ENCODE results near the gene MAPK13. TPM values are rescaled to one million over a fixed set of nuclear protein-coding genes. Genes with fewer than 3 reads are reported as not detected.

Gene MAPK13
- total and polyA plus RNA-seq, 2 donors (not counting 1 experiment from before 2014, with no cell fraction given) = 20.6 to 34.8 TPM

DNA sequence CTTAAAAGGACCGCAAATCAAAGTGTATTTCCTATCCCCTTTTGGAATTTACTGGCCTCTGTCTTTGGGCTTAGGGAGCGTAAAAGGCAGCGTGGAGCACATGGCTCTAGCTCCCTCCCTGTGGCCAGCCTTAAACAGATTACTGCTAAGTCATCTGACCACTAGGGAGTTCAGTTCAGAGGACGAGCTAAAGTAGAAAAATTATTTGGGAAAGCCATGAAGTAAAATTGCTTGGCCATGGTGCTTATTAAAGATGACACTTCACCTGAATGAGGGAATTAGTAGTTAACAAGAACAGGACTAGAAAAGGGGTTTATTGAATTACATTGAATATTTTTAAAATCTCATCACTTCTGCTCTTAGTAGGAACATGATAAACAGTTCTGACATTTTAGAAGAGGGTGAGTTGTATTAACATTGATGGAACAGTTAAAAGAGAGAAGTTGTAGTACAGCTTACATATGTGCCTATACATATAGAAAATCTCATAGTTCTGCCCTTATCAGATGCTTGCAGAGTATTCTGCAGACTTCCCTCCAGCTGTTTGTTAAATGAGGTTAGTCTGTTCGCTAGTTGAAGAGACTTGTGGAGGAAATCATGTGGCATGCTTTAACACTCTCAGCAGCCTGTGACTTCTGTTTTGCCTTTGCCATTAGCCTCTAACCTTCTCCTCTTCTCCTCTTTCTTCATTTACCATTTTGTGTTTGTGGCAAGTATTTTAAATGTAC lies 31.2 kb upstream of the MAPK13 start:
- ChIA-PET POLR2A (no interaction called here), CTCF (interaction anchor here (1.6 to 6.7 kb wide), 3 partner anchors 13 to 72 kb away, joined by 6 to 61 read pairs (median 7); partner anchors contain the start of gene MAPK14)
- Histone ChIP-seq H3K27me3 (replicated peaks in 1 of 4; ENCODE audit: control extremely low read depth in 1 of 4, control insufficient read depth in 3 of 4, insufficient read depth in 4 of 4, low read length in 3 of 4) (no peaks in the 10 kb centered on the region), H3K4me3 (ENCODE audit: control extremely low read depth in 1 of 5, extremely low read depth in 1 of 5, insufficient read depth in 1 of 5, low read depth in 2 of 5, low read length in 4 of 5) (no peak overlapping the region), H3K36me3 (replicated peaks in 1 of 2; ENCODE audit: control extremely low read depth in 1 of 2, control insufficient read depth in 1 of 2, extremely low read depth in 1 of 2, insufficient read depth in 2 of 2, low read length in 1 of 2) (peaks cover 0 to 15% of the 10 kb centered on the region in 2 experiments), H3K9ac (ENCODE audit: low read length) (no peak overlapping the region), H3K9me3 (ENCODE audit: control extremely low read depth in 1 of 3, control insufficient read depth in 2 of 3, insufficient read depth in 1 of 3, low read length in 2 of 3) (no peaks in the 10 kb centered on the region), H3K4me2 (replicated peaks; ENCODE audit: low read depth, low read length, poor library complexity, severe bottlenecking) (peak overlapping the region; percentile 26), H3K27ac (ENCODE audit: low read length in 2 of 2) (peak overlapping the region; percentile 22 to 48), H3K4me1 (ENCODE audit: control insufficient read depth in 2 of 2, insufficient read depth in 2 of 2, low read length in 2 of 2) (peaks cover 31 to 34% of the 10 kb centered on the region in 2 donors), H4K20me1 (ENCODE audit: control insufficient read depth, insufficient read depth, low read length, poor library complexity, severe bottlenecking) (no peaks in the 10 kb centered on the region), H2AFZ (ENCODE audit: insufficient read depth, low read depth, low read length, poor library complexity, severe bottlenecking) (no peak overlapping the region), H3K79me2 (ENCODE audit: control insufficient read depth, insufficient read depth, low read length) (peaks cover 15% of the 10 kb centered on the region)
- Mint-ChIP-seq H3K27me3 (no peaks in the 10 kb centered on the region), H3K4me1 (peaks cover 44% of the 10 kb centered on the region), H3K4me3 (peak overlapping the region; percentile 14), H3K9me3 (ENCODE audit: insufficient read depth) (no peaks in the 10 kb centered on the region), H3K27ac (peak overlapping the region; percentile 56)
- TF ChIP-seq EZH2 (IDR thresholded peaks at IDR 0.05; ENCODE audit: borderline replicate concordance, insufficient read depth, low read depth, low read length, poor library complexity, severe bottlenecking) = no peak
- no peak for TF ChIP-seq CTCF (IDR thresholded peaks at IDR 0.05)
- 94% methylated on average over 2 of the region's 5 CpGs for WGBS (ENCODE audit: insufficient coverage)
- intact Hi-C loops (cut with micrococcal nuclease) = loop anchor here (10.0 kb wide), 2 partner anchors 184 to 514 kb away; no protein-coding TSS in a partner anchor
- DNase-seq (peak; percentile 14), ATAC-seq (ENCODE audit: low read depth) (no peak)
